ENCODE measurements around the gene RADIL. TPM values are rescaled to one million over a fixed set of nuclear protein-coding genes. Genes with fewer than 3 reads are reported as not detected.

The RADIL gene
- total RNA-seq, 6 donors from 2014 or later: 7.9 to 42.8 (median 13.0) TPM

GRCh38 chr7:4878336-4879335 is 4.9 kb downstream of the RADIL start:
- Histone ChIP-seq H3K4me1 (peaks cover 10 to 36% (median 21%) of the 10 kb centered on the region in 4 donors), H3K27ac (no peak overlapping the region), H3K27me3 (peaks cover 0 to 6% (median 0%) of the 10 kb centered on the region in 4 donors), H3K9me3 (no peaks in the 10 kb centered on the region), H3K4me3 (no peak overlapping the region), H3K36me3 (peaks cover 0 to 22% (median 8%) of the 10 kb centered on the region in 4 donors)
- DNase-seq (peak in 1 of 2 donors; percentile 85), ATAC-seq (ENCODE audit: low FRiP score in 2 of 2) (no peak)
- 88 to 97% methylated on average over 10 to 45 of the region's 45 CpGs for WGBS, 2 donors
- TF ChIP-seq POLR2AphosphoS5 (IDR thresholded peaks at IDR 0.05) (no peak), CTCF (IDR thresholded peaks at IDR 0.05) (no peak), EP300 (IDR thresholded peaks at IDR 0.05) (no peak), POLR2A (IDR thresholded peaks at IDR 0.05) (no peak)

DNA sequence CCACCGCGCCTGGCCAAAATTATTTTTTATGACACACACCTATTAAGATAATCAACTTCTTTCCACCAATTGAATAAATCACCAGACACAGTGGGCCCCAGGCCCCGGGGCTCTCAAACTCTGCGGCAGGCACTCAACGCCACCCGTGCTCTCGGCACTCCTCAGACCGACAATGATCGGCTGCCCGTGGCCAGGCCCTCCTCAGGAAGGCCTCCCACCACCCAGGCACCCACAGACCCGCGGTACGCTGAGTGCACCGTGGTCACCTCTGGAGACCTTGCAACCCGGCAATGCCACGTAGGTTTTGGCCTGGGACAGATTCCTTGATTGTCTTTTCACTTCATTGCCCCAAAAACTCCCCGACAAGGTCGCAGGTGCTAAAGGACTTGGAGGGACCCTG is 6.9 kb downstream of the RADIL start:
- DNase-seq: no peak
- TF ChIP-seq EP300 (IDR thresholded peaks at IDR 0.05): no peak
- 96 to 98% methylated on average over 18 of the region's 18 CpGs for WGBS, 2 donors

DNA sequence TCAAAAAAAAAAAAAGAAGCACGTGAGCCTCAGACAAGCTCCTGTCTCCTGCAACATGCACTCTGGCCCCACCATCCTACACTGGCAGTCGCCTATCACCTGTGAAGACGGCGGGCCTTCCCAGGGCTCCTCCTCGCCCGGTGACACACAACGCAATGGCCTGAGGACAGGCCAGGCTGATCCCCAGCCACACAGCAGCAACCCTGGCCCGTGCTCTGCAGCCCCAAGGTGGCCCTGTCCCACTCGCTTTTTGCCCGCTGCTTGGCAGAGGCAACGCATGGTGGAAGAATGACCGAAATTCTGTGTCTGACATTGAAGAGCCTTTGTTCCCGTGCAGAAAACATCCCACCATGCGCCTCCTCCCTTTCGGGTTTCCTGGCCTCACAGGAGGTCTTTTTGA is 8.1 kb downstream of the RADIL start:
- Histone ChIP-seq H3K27me3 (no peaks in the 10 kb centered on the region), H3K36me3 (peaks cover 0 to 22% (median 8%) of the 10 kb centered on the region in 4 donors), H3K4me1 (peaks cover 3 to 8% (median 6%) of the 10 kb centered on the region in 4 donors), H3K27ac (no peak overlapping the region), H3K9me3 (no peaks in the 10 kb centered on the region), H3K4me3 (no peak overlapping the region)
- DNase-seq (no peak), ATAC-seq (ENCODE audit: low FRiP score in 2 of 2) (no peak)
- 93 to 94% methylated on average over 6 to 15 of the region's 15 CpGs for WGBS, 2 donors
- no peak for TF ChIP-seq CTCF (IDR thresholded peaks at IDR 0.05)

More for the DNA sequence above, 6.9 kb downstream of the RADIL start:
- Histone ChIP-seq H3K4me3 (no peak overlapping the region), H3K27me3 (no peaks in the 10 kb centered on the region), H3K9me3 (no peaks in the 10 kb centered on the region), H3K4me1 (peaks cover 6 to 15% (median 10%) of the 10 kb centered on the region in 4 donors), H3K36me3 (peaks cover 0 to 22% (median 8%) of the 10 kb centered on the region in 4 donors), H3K27ac (no peak overlapping the region)
- ATAC-seq (ENCODE audit: low FRiP score in 2 of 2): no peak

DNA sequence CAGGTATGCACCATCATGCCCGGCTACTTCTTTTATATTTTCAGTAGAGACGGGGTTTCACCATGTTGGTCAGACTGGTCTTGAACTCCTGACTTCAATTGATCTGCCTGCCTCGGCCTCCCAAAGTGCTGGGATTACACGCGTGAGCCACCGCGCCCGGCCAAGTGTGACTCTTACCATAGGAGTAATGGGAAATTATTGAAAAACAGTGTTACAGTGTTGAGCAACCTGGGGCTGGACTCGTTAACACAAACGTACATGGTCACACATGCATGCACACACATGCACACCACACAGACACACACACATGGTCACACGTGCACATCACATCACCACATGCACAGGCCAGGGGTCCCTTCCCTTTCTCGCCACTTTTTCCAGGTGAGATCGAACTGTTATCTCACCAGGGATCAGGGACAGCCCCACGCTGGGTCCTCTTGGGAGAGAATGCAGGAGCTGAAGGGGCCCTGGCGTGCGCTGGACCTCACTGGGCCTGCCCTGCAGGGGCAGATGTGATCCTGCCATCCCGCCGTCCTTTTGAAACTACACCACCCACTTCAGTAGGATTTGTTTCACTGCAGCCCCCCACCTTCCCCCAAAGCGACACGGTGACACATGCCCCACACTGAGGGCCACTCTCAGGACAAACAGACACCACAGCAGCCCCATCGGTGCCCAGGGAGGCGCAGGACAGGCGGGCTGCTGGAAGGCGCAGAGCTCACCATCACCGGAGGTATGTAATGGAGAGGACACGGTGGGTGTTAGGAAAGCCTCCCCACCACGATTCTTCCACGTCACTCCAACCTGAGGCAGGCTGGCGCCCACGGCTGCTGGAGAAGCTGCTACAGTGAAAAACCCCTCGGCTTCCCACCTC is 10.2 kb downstream of the RADIL start:
- WGBS, 2 donors: 91 to 93% methylated on average over 27 to 31 of the region's 31 CpGs
- peaks cover 0 to 22% (median 8%) of the 10 kb centered on the region in 4 donors for H3K36me3 ChIP-seq
- H3K4me1 ChIP-seq: no peaks in the 10 kb centered on the region

More for the DNA sequence above, 10.2 kb downstream of the RADIL start:
- TF ChIP-seq POLR2A (IDR thresholded peaks at IDR 0.05) (no peak), CTCF (IDR thresholded peaks at IDR 0.05) (no peak), POLR2AphosphoS5 (IDR thresholded peaks at IDR 0.05) (no peak), EP300 (IDR thresholded peaks at IDR 0.05) (no peak)
- H3K27me3 ChIP-seq: no peaks in the 10 kb centered on the region
- peak in 1 of 2 donors; percentile 11 for DNase-seq
- no peak overlapping the region for H3K4me3 ChIP-seq
- no peak overlapping the region for H3K27ac ChIP-seq
- H3K9me3 ChIP-seq: no peaks in the 10 kb centered on the region
- no peak for ATAC-seq (ENCODE audit: low FRiP score in 2 of 2)

All from upper lobe of left lung (tissue), 6 donors.